Measurements from ENCODE around the gene DXO.

Gene DXO

DNA sequence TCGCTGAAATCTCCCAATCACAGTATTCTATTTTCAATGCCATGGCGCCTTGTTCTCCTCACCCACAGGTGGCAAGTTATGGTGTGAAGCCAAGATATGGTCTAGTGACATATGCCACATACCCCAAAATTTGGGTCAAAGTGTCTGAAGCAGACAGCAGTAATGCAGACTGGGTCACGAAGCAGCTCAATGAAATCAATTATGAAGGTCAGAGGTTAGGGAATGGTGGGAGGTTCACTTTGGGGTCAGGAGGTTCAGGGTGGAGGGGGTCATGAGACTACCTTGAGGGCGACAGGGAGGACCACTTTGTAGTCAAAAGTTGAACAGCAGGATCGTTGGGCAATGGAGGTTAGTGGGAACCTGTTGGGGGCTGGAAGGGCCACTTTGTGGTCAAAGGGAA is 23.6 kb downstream of the DXO start:
- no peak for FAIRE-seq
- no peak for DNase-seq (ENCODE audit: insufficient read length, low spot score)
- TF ChIP-seq, protein P1, sequence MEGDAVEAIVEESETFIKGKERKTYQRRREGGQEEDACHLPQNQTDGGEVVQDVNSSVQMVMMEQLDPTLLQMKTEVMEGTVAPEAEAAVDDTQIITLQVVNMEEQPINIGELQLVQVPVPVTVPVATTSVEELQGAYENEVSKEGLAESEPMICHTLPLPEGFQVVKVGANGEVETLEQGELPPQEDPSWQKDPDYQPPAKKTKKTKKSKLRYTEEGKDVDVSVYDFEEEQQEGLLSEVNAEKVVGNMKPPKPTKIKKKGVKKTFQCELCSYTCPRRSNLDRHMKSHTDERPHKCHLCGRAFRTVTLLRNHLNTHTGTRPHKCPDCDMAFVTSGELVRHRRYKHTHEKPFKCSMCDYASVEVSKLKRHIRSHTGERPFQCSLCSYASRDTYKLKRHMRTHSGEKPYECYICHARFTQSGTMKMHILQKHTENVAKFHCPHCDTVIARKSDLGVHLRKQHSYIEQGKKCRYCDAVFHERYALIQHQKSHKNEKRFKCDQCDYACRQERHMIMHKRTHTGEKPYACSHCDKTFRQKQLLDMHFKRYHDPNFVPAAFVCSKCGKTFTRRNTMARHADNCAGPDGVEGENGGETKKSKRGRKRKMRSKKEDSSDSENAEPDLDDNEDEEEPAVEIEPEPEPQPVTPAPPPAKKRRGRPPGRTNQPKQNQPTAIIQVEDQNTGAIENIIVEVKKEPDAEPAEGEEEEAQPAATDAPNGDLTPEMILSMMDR (IDR thresholded peaks at IDR 0.05; ENCODE audit: insufficient read depth, missing control alignments) = no peak

DNA sequence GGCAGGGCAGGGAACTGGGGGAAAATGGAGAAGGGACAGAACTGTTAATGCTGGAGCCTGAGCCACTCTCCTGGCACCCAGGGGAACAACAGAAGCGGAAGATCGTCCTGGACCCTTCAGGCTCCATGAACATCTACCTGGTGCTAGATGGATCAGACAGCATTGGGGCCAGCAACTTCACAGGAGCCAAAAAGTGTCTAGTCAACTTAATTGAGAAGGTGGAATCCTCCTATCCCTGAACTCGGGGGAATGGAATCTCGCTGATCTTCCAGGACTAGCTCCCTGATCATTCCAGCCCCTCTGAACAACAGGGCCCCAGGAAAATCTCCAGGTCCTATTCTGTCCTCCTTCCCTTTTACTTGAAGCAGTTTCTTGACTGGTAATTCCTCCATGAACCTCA is 24.1 kb downstream of the DXO start:
- TF ChIP-seq, protein P1 (IDR thresholded peaks at IDR 0.05; ENCODE audit: insufficient read depth, missing control alignments) = no peak
- FAIRE-seq (no peak), DNase-seq (ENCODE audit: insufficient read length, low spot score) (no peak)

DNA sequence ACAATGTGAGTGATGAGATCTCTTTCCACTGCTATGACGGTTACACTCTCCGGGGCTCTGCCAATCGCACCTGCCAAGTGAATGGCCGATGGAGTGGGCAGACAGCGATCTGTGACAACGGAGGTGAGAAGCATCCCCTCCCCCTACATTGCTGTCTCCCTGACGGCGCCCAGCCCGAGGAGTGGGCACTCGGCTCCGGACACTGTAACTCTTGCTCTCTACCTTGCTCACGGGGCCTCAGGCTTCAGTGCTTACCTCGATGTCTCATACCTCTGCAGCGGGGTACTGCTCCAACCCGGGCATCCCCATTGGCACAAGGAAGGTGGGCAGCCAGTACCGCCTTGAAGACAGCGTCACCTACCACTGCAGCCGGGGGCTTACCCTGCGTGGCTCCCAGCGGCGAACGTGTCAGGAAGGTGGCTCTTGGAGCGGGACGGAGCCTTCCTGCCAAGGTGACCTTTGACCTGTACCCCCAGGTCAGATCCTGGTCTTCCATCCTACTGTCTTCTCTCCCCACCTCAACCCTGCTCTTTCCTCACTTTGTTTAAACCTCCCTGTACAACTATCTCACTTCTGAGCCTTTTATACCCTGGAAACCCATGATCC is 24.8 kb downstream of the DXO start:
- DNase-seq (ENCODE audit: insufficient read length, low spot score) (no peak), FAIRE-seq (no peak)

DNA sequence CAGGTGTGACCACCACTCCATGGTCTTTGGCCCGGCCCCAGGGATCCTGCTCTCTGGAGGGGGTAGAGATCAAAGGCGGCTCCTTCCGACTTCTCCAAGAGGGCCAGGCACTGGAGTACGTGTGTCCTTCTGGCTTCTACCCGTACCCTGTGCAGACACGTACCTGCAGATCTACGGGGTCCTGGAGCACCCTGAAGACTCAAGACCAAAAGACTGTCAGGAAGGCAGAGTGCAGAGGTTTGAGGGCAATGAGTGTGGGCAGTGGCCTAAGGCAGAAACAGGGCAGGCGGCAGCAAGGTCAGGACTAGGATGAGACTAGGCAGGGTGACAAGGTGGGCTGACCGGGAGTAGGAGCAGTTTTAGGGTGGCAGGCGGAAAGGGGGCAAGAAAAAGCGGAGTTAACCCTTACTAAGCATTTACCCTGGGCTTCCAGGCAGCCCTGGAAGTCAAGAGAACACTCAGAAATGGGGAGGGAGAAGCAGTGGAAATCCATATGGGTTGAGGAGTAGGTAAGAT is 25.5 kb downstream of the DXO start:
- no peak for FAIRE-seq
- no peak for DNase-seq (ENCODE audit: insufficient read length, low spot score)
- TF ChIP-seq, protein P1 (IDR thresholded peaks at IDR 0.05; ENCODE audit: insufficient read depth, missing control alignments) = no peak

More for the DNA sequence above, 24.8 kb downstream of the DXO start:
- TF ChIP-seq, protein P1 (IDR thresholded peaks at IDR 0.05; ENCODE audit: insufficient read depth, missing control alignments) = no peak

DNA sequence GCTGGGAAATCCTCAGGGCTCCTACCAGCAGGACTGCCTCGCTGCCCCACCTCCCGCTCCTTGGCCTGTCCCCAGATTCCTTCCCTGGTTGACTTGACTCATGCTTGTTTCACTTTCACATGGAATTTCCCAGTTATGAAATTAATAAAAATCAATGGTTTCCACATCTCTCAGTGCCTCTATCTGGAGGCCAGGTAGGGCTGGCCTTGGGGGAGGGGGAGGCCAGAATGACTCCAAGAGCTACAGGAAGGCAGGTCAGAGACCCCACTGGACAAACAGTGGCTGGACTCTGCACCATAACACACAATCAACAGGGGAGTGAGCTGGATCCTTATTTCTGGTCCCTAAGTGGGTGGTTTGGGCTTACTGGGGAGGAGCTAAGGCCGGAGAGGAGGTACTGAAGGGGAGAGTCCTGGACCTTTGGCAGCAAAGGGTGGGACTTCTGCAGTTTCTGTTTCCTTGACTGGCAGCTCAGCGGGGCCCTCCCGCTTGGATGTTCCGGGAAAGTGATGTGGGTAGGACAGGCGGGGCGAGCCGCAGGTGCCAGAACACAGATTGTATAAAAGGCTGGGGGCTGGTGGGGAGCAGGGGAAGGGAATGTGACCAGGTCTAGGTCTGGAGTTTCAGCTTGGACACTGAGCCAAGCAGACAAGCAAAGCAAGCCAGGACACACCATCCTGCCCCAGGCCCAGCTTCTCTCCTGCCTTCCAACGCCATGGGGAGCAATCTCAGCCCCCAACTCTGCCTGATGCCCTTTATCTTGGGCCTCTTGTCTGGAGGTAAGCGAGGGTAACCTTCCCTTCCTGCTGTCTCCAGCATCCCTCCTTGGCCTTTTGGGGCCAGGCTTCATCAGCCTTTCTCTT is 26.2 kb downstream of the DXO start, which contains the start of gene CFB:
Gene CFB (plus strand): TSS at position 589 of the 863 bp plus-strand sequence. CDS start 127 bp downstream, at position 716.
- TF ChIP-seq, protein P1 (IDR thresholded peaks at IDR 0.05; ENCODE audit: insufficient read depth, missing control alignments) = no peak
- DNase-seq (ENCODE audit: insufficient read length, low spot score) (no peak), FAIRE-seq (no peak)

DNA sequence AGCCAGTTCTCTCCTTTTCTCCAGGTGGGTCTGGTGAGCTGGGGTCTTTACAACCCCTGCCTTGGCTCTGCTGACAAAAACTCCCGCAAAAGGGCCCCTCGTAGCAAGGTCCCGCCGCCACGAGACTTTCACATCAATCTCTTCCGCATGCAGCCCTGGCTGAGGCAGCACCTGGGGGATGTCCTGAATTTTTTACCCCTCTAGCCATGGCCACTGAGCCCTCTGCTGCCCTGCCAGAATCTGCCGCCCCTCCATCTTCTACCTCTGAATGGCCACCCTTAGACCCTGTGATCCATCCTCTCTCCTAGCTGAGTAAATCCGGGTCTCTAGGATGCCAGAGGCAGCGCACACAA is 26.8 kb downstream of the DXO start:
- no peak for DNase-seq (ENCODE audit: insufficient read length, low spot score)
- TF ChIP-seq, protein P1 (IDR thresholded peaks at IDR 0.05; ENCODE audit: insufficient read depth, missing control alignments) = no peak
- FAIRE-seq = no peak

DNA sequence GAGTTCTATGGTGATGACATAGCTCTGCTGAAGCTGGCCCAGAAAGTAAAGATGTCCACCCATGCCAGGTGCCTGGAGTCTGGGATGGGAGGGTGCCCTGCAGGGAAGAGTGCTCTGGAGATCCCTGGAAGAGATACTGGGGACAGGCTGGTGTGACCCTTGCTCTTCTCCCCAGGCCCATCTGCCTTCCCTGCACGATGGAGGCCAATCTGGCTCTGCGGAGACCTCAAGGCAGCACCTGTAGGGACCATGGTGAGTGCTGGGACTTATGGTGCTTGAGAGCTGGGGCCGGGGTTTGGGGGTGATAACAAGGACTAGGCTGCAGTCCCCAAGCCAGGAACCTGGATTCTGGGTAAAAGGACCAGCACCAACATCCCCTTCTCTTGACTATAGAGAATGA is 28.2 kb downstream of the DXO start:
- TF ChIP-seq, protein P1 (IDR thresholded peaks at IDR 0.05; ENCODE audit: insufficient read depth, missing control alignments) = no peak
- FAIRE-seq = no peak
- no peak for DNase-seq (ENCODE audit: insufficient read length, low spot score)

All from D721Med (cell line).